Stimulated activated CD8-positive, alpha-beta memory T cell treated with anti-CD3 and anti-CD28 coated beads, Interleukin-12 subunit alpha, Interleukin-12 subunit beta, amount 100 ng/mL, for 1 hour (primary cell): Measurements from ENCODE around the gene TFDP2.
"Not testable (repeated sequence)": the region's sequence is repeated elsewhere in the genome, so short reads cannot be mapped to it uniquely, and the experiment has no call there.

Experiments
- DNase-seq: peaks from one replicate; pipeline ENCODE4 v3.0.0-alpha.2; 2020; ENCODE audit warnings: low read depth

Gene TFDP2

DNA sequence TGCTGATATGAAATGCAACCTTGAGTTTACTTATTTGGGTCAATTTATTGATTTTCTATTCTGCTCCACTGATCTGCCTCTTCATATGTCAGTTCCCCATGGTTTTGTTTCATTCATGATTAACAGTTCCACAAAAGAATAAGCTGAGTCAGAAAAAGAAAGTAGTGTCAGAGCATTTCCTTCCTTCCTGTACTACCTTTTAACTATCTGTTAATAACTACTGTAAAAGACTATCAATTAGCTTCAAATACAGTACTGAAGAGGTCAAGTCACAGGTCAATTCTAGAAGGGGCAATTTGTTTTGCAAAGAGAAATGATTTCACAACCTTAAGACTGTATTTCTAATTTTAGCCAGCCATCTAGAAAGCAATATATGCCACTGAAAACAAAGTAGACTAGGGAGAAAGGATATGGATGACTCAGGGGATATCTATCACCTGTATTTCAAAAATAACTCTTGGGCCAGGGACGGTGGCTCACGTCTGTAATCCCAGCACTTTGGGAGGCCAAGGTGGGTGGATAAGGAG, 129.5 kb downstream of the TFDP2 start:
- no peak for DNase-seq

DNA sequence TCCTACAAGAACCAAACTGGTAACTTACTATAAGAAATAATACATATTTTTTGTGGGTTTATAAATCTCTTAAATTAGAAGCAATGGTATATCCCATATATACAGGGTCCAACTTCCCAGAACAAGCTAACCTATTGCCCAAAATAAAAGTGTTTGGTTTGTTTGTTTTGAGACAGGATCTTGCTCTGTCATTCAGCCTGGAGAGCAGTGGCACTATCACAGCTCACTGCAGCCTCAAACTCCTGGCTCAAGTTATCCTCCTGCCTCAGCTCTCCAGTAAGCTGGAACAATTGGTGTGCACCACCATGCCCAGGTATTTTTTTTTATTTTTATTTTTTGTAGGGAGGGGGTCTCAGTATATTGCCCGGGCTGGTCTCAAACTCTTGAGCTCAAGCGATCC, 135.4 kb downstream of the TFDP2 start:
- no peak for DNase-seq

DNA sequence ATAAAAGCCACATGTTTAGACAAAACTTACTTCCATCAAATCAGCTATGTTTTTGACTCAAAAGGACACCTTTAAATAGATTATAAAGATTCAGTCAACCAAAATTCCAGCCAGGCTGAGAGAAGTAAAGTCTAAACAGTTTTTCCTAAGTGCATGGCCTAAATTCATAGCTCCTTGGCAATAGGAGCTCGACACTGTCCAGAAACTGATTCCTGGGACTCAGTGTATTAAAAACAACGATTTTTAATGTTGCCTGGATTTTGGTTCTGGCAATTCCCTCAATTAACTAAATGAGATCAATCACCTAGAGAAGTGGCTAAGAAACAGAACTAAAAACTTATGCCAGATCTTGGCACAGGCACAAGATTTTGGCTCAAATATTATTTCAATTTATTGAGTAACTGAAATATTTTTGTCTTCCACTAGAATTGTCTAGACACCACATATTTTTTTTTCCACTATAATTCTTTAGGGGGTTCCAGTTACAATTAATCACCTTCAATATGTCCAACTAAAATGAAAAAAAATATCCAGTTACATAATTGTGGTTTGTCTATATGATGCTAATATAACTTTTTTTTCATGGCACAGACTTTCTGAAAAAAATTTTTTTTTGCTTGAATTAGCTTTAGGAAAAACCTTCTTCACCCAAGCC, 135.9 kb downstream of the TFDP2 start:
- DNase-seq = no peak

GRCh38 chr3:142009029-142009428, 140.3 kb downstream of the TFDP2 start:
- DNase-seq = no peak

DNA sequence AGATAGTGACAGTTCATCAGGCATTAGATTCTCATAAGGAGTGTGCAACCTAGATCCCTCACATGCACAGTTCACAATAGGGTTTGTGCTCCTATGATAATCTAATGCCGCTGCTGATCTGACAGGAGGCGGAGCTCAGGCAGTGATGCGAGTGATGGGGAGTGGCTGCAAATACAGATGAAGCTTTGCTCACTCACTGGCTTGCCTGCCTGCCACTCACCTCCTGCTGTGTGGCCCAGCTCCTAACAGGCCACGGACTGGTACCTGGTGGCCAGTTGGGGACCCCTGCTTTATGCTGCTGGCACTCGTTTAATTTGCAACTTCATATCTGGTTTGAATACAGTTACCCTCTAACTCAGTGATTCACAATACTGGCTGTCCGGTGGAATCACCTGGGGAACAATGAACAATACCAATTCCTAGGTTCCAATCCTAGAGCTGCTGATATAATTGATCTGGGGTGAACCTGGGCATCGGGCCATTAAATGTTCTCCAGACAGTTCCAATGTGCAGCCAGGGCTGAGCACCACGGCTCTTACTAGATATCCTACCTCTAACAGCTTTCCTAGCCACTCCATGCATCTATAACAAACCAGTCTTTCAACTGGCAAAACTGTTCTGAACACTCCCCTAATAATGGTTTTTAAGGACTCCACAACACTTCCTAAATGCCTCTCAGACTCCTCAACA, 141.5 kb downstream of the TFDP2 start:
- no peak for DNase-seq

GRCh38 chr3:142004957-142005356, 144.4 kb downstream of the TFDP2 start:
- DNase-seq = not testable (repeated sequence)

GRCh38 chr3:142004025-142004424, 145.3 kb downstream of the TFDP2 start:
- DNase-seq = no peak

DNA sequence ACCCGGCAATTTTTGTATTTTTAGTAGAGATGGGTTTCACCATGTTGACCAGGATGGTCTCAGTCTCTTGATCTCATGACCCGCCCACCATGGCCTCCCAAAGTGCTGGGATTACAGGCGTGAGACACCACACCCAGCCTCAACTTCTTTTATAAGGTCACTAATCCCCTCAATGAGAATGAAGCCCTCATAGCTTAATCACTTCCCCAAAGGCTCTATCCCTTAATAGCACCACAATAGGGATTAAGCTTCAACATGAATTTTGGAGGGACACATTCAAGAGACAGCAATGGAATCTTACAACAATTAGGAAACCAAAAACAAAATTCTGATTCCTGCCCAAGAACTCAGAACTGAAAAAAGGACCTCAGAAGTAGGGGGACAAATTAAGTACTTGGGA, 146.1 kb downstream of the TFDP2 start:
- DNase-seq = no peak

GRCh38 chr3:142000325-142000870, 148.9 kb downstream of the TFDP2 start:
- no peak for DNase-seq

DNA sequence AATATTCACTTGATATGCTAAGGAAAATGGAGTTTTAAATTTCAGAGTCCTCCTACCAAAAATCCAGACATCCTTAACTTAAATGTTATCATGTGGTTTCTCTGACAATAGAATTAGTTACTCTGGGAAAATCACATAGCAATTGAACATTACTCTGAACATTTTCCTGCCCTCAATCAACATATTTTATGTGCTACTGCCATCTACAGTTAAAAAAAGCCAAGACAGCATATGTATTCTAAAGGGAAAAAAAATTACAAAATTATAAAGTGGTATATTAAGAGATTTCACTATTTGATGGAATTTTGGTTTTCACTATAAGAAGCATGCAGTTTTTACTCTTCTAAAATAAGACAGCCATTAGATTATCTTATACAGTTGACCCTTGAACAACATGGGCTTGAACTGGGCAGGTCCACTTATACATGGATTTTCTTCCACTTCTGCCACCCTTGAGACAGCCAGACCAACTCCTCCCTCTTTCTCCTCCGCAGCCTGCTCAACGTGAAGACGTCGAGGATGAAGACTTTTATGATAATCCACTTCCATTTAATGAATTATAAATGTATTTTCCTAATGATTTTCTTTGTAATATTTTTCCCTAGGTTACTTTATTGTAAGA, 150.6 kb downstream of the TFDP2 start:
- DNase-seq = no peak

GRCh38 chr3:141996437-141996836, 152.9 kb downstream of the TFDP2 start:
- DNase-seq = no peak

DNA sequence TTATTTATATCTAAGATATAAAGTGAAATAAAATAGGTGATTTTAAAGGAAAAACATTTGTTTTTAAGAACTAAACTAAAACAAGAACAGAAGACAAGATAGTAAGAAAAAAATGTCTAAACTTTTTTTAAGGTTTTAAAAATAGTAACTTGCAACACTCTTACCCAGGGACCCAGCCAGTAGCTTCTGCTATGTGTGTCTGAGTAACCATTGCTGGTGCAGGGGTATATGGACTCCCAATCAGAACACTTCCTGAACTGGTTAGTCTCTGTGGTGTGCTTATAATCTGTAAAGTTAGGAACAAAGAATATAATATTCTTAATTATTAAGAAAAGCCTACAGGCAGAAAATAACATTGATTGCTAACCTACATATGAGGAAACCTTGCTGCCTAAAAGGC, 154.5 kb downstream of the TFDP2 start:
- no peak for DNase-seq

DNA sequence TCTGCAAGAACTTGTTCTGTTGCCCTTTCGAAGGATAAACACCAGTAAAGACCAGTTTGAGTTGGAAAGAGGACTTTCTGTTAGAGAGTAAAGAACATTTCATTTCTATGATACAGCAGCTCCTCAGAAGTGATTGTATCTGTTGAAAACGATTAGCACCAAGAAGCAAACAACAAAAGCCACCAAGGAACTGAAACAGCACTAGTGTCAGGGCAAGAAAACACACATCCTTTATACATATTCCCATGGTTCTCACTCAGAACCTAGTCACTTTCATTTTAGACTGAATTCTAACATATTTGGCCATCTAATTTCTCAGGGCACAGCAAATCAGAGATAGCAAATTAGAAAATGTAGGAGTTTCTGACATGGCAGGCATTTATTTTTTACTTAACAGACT, 156.8 kb downstream of the TFDP2 start:
- DNase-seq = no peak

DNA sequence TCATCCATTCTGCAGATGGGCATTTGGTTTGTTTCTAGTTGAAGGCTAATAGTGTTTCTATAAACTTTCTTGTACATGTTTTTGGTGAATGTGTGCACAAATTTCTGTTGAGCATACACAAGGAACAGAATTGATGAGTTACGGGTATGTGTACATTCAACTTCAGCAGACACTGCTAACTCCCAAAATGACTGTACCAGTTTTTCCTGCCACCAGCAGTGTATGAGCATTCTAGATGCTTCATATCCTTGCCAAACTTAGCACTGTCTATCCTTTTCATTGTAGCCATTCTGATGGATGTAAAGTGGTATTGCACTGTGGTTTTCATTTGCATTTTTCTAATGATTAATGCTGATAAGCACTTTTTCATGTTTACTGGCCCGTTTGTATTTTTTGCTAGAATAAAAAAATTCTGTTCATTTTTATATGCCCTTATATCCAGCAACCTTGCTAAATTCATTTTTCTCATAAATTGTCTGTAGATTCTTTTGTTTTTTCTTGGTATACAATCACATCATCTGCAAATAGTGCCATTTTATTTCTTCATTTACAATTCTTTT, 162.7 kb downstream of the TFDP2 start:
- no peak for DNase-seq

DNA sequence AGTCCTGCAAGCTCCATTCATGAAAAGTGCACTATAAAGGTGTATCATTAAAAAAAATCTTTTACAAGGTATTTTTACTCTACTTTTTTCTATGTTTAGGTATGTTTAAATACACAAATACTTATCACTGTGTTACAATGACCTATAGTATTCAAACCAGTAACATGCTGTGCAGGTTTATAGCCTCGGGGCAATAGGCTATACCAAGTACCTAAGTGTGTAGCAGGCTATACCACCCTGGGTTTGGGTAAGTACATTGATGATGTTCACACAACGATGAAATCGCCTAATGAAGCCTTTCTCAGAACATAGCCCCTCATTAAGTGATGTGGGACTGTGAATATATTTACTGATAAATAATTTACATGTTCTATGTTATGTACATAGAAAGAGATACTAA, 168.3 kb downstream of the TFDP2 start:
- no peak for DNase-seq

DNA sequence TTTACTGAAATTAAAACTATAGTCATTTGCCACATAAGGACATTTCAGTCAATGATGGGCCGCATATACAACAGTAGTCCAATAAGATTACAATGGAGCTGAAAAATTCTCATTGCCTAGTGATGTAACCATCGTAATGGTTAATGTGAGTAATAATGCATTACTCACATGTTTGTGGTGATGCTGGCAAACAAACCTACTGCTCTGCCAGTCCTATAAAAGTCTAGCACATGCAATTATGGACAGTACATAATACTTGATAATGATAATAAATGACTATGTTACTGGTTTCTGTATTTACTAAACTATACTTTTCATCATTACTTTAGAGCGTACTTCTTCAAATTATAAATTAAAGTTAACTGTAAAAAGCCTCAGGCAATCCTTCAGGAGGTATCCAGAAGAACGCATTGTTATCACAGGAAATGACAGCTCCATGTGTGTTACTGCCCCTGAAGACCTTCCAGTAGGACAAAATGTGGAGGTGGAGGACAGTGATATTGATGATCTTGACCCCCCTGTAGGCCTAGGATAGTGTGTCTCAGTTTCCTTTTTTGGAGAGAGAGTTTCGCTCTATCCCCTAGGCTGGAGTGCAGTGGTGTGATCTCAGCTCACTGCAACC, 170.2 kb downstream of the TFDP2 start:
- no peak for DNase-seq

DNA sequence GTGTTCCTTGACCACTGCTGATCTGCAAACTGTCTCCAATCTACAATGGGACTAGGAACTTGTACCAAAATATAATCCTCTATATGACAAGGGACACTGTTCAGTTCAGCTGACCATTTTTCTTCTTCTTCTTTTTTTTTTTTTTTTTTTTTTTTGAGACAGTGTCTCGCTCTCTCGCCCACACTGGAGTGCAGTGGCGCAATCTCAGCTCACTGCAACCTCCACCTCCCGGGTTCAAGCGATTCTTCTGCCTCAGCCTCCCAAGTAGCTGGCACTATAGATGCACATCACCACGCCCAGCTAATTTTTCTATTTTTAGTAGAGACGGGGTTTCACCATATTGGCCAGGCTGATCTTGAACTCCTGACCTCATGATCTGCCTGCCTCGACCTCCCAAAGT, 174.6 kb downstream of the TFDP2 start:
- not testable (repeated sequence) for DNase-seq

DNA sequence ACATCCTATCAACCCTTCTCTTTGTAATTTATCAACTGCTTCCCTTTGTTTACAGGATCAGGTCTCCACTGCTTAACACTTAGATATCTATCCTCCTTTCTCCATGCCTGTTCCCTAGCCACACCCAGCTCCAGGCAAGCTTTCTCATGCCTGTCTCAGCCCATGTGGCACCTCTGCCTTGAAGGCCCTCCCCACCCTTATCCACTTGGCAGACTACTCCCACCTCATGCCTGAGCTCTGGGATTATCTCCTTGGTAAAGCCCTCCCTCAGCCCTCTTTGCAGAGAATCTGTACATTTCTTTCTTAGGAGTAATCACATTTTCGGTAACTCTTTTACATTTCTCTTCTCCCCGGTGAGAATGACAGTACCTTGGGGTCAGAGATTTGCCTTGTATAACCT, 176.9 kb downstream of the TFDP2 start:
- no peak for DNase-seq

DNA sequence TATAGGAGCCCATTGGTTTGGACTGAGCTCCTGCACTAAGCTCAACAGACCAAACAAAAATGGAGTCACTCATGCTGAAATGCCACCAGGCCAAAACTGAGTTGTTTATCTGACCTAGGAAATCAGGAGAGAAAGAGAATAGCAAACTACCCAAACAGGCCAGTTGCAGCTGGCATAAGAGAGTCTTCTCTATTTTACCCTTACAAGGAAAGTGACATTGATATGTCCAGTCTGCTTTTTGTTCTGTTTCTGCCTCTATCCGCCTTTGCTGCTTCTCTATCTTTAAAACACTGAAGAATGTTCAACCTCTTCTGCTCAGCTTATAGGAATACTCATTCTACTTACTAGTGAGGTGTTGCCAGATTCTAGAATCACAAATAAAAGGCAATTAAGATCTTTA, 177.8 kb downstream of the TFDP2 start:
- no peak for DNase-seq

- DNase-seq = no peak
Observed at GRCh38 chr3:141969711-141970110, 179.6 kb downstream of the TFDP2 start.

DNA sequence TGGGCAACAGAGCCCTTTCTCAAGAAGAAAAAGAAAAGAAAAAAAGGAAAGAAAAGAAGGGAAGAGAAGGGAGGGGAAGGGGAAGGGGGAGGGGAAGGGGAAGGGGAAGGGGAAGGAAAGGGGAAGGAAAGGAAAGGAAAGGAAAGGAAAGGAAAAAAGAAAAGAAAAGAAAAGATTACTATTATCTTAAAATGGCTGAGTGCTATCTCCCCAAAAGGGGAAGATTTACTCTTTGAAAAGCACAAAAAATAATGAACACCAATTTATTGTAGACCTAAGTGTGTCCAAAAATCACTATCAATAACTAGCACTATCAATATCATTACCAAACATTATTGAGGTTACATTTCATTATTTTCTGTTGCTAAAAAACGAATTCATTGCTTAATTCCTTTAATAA, 183.9 kb downstream of the TFDP2 start:
- DNase-seq = no peak

GRCh38 chr3:141963301-141963700, 186.0 kb downstream of the TFDP2 start:
- no peak for DNase-seq
